Duodenal mucosa (tissue), 2 donors: ENCODE measurements around the gene DCTD.

Source experiments
- H3K27ac ChIP-seq: one replicate; pipeline ENCODE4 v1.7.0; 2013; ENCODE audit warnings: low read depth, low read length
- H3K27me3 ChIP-seq, 2 donors: one replicate each; pipeline ENCODE4 v1.7.0; 2013; ENCODE audit warnings: low read length in 2 of 2, control low read depth in 1 of 2; ENCODE audit not compliant: insufficient read depth in 2 of 2, control insufficient read depth in 1 of 2
- H3K36me3 ChIP-seq, 2 donors: one replicate each; pipeline ENCODE4 v1.7.0; 2013; ENCODE audit warnings: low read length in 2 of 2, control low read depth in 1 of 2; ENCODE audit not compliant: insufficient read depth in 2 of 2, control insufficient read depth in 1 of 2
- H3K4me1 ChIP-seq, 2 donors: one replicate each; pipeline ENCODE4 v1.7.0; 2013; ENCODE audit warnings: low read length in 2 of 2, control low read depth in 1 of 2; ENCODE audit not compliant: insufficient read depth in 2 of 2, control insufficient read depth in 1 of 2
- H3K4me3 ChIP-seq, 2 donors: one replicate each; pipeline ENCODE4 v1.7.0; 2013; ENCODE audit warnings: low read length in 2 of 2, low read depth in 1 of 2
- H3K9ac ChIP-seq, 2 donors: one replicate each; pipeline ENCODE4 v1.7.0; 2013; ENCODE audit warnings: low read length in 2 of 2, low read depth in 1 of 2
- H3K9me3 ChIP-seq, 2 donors: one replicate each; pipeline ENCODE4 v1.7.0; 2013; ENCODE audit warnings: low read length in 2 of 2, control low read depth in 1 of 2; ENCODE audit not compliant: control insufficient read depth in 1 of 2

Gene DCTD

GRCh38 chr4:182922501-182923284, 5.5 kb upstream of the DCTD start:
- H3K4me3 ChIP-seq: peak overlapping the region; percentile 30 to 32
- peaks cover 30 to 34% of the 10 kb centered on the region in 2 donors for H3K4me1 ChIP-seq
- no peak overlapping the region for H3K27ac ChIP-seq
- no peaks in the 10 kb centered on the region for H3K9me3 ChIP-seq
- H3K27me3 ChIP-seq: no peaks in the 10 kb centered on the region
- no peaks in the 10 kb centered on the region for H3K36me3 ChIP-seq
- H3K9ac ChIP-seq: no peak overlapping the region

GRCh38 chr4:182921608-182922007, 4.4 kb upstream of the DCTD start:
- no peaks in the 10 kb centered on the region for H3K27me3 ChIP-seq
- no peaks in the 10 kb centered on the region for H3K36me3 ChIP-seq
- no peaks in the 10 kb centered on the region for H3K9me3 ChIP-seq
- no peak overlapping the region for H3K27ac ChIP-seq
- H3K4me3 ChIP-seq: no peak overlapping the region
- no peak overlapping the region for H3K9ac ChIP-seq
- H3K4me1 ChIP-seq: peaks cover 31 to 34% of the 10 kb centered on the region in 2 donors

- no peak overlapping the region for H3K4me3 ChIP-seq
- H3K4me1 ChIP-seq: peaks cover 36 to 41% of the 10 kb centered on the region in 2 donors
These were observed 3.5 kb upstream of the DCTD start for GRCh38 chr4:182920676-182921075.

GRCh38 chr4:182918791-182919302, 1.7 kb upstream of the DCTD start:
- Histone ChIP-seq H3K27ac (peak overlapping the region; percentile 11), H3K9ac (no peak overlapping the region), H3K27me3 (no peaks in the 10 kb centered on the region)

More at GRCh38 chr4:182920676-182921075, 3.5 kb upstream of the DCTD start:
- no peak overlapping the region for H3K9ac ChIP-seq
- H3K27me3 ChIP-seq: no peaks in the 10 kb centered on the region
- H3K36me3 ChIP-seq: no peaks in the 10 kb centered on the region
- no peaks in the 10 kb centered on the region for H3K9me3 ChIP-seq
- no peak overlapping the region for H3K27ac ChIP-seq

DNA sequence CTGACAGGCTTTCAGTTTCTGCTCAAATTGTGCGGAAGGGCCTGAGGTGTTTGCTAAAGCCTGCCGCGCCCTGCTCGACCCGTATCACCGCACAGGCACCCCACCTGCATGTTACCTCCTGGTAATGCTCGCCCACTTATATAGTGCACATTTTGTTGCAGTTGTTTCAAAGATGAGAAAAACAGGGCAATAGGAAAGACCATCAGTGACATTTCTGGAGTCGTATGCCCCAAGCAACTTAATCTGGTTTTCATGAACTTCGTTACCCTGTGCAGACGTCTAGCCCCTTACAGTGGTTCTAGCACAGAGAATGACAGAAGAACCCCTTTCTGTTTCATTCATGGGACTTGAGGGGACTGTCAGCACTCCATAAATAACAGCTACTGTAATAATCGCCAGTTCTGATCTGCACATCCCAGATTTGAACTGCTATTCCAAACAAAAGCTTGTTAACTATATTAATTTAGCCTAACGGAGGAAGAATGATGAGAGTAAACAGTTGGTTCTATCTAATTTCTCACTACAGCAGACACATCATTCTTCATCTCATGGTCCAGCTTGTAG, 940 bp upstream of the DCTD start:
- no peaks in the 10 kb centered on the region for H3K27me3 ChIP-seq
- no peaks in the 10 kb centered on the region for H3K9me3 ChIP-seq
- H3K9ac ChIP-seq: peak overlapping the region; percentile 92 to 96
- peaks cover 33 to 36% of the 10 kb centered on the region in 2 donors for H3K4me1 ChIP-seq
- peak overlapping the region; percentile 85 to 89 for H3K4me3 ChIP-seq
- H3K27ac ChIP-seq: peak overlapping the region; percentile 90
- peaks cover 13 to 18% of the 10 kb centered on the region in 2 donors for H3K36me3 ChIP-seq

More at GRCh38 chr4:182918791-182919302, 1.7 kb upstream of the DCTD start:
- peaks cover 36 to 41% of the 10 kb centered on the region in 2 donors for H3K4me1 ChIP-seq
- peaks cover 12 to 13% of the 10 kb centered on the region in 2 donors for H3K36me3 ChIP-seq
- no peak overlapping the region for H3K4me3 ChIP-seq
- no peaks in the 10 kb centered on the region for H3K9me3 ChIP-seq

GRCh38 chr4:182916483-182917181, 554 bp downstream of the DCTD start:
- H3K4me3 ChIP-seq: peak overlapping the region; percentile 60 to 70
- no peaks in the 10 kb centered on the region for H3K27me3 ChIP-seq
- peaks cover 21% of the 10 kb centered on the region in 2 donors for H3K4me1 ChIP-seq
- peaks cover 15 to 26% of the 10 kb centered on the region in 2 donors for H3K36me3 ChIP-seq
- H3K9me3 ChIP-seq: no peaks in the 10 kb centered on the region
- peak overlapping the region; percentile 55 for H3K27ac ChIP-seq
- H3K9ac ChIP-seq: peak overlapping the region; percentile 59 to 73

GRCh38 chr4:182914357-182914756, 2.8 kb downstream of the DCTD start:
- Histone ChIP-seq H3K4me1 (peaks cover 21% of the 10 kb centered on the region in 2 donors), H3K36me3 (peaks cover 24 to 41% of the 10 kb centered on the region in 2 donors), H3K27me3 (no peaks in the 10 kb centered on the region)

GRCh38 chr4:182913621-182914020, 3.6 kb downstream of the DCTD start:
- Histone ChIP-seq H3K4me1 (peaks cover 14% of the 10 kb centered on the region in 2 donors), H3K27me3 (no peaks in the 10 kb centered on the region), H3K36me3 (peaks cover 24 to 41% of the 10 kb centered on the region in 2 donors), H3K27ac (no peak overlapping the region), H3K4me3 (no peak overlapping the region), H3K9me3 (no peaks in the 10 kb centered on the region), H3K9ac (no peak overlapping the region)

More at GRCh38 chr4:182914357-182914756, 2.8 kb downstream of the DCTD start:
- no peaks in the 10 kb centered on the region for H3K9me3 ChIP-seq
- no peak overlapping the region for H3K9ac ChIP-seq
- no peak overlapping the region for H3K27ac ChIP-seq
- H3K4me3 ChIP-seq: no peak overlapping the region

GRCh38 chr4:182913036-182913435, 4.2 kb downstream of the DCTD start:
- H3K27ac ChIP-seq: no peak overlapping the region
- peaks cover 8% of the 10 kb centered on the region in 2 donors for H3K4me1 ChIP-seq
- peaks cover 24 to 41% of the 10 kb centered on the region in 2 donors for H3K36me3 ChIP-seq
- no peak overlapping the region for H3K4me3 ChIP-seq
- H3K27me3 ChIP-seq: no peaks in the 10 kb centered on the region
- H3K9me3 ChIP-seq: no peaks in the 10 kb centered on the region
- no peak overlapping the region for H3K9ac ChIP-seq

GRCh38 chr4:182908124-182908523, 9.1 kb downstream of the DCTD start:
- no peak overlapping the region for H3K9ac ChIP-seq
- H3K27me3 ChIP-seq: no peaks in the 10 kb centered on the region
- H3K4me3 ChIP-seq: no peak overlapping the region
- H3K4me1 ChIP-seq: no peaks in the 10 kb centered on the region
- peaks cover 11 to 53% of the 10 kb centered on the region in 2 donors for H3K36me3 ChIP-seq
- no peaks in the 10 kb centered on the region for H3K9me3 ChIP-seq
- H3K27ac ChIP-seq: no peak overlapping the region
